HG03159 (cell line): ENCODE data around the gene ZBTB20.
A peak's percentile ranks its signal among the peaks of the same experiment; 100 is the strongest.

Experiments used
- ATAC-seq: cut with Tn5 transposase; IDR thresholded peaks from one replicate; pipeline ENCODE4 v1.9.1; 2021; ENCODE audit warnings: mild to moderate bottlenecking, moderate library complexity; ENCODE audit not compliant: unreplicated experiment

Gene ZBTB20

GRCh38 chr3:114319453-114319852, 827.6 kb downstream of the ZBTB20 start:
- no peak for ATAC-seq

- no peak for ATAC-seq
Observed at GRCh38 chr3:114318295-114318694, 828.8 kb downstream of the ZBTB20 start.

- ATAC-seq: no peak
Observed at GRCh38 chr3:114314282-114314681, 832.8 kb downstream of the ZBTB20 start.

- ATAC-seq: no peak
Observed at GRCh38 chr3:114313426-114313825, 833.7 kb downstream of the ZBTB20 start.

- ATAC-seq: no peak
Observed at GRCh38 chr3:114310695-114311094, 836.4 kb downstream of the ZBTB20 start.

- ATAC-seq: peak; percentile 80
Observed at GRCh38 chr3:114308830-114309229, 838.3 kb downstream of the ZBTB20 start.

- ATAC-seq: peak; percentile 5
Observed at GRCh38 chr3:114308377-114308776, 838.7 kb downstream of the ZBTB20 start.

GRCh38 chr3:114307832-114308231, 839.3 kb downstream of the ZBTB20 start:
- ATAC-seq: no peak

GRCh38 chr3:114307222-114307830, 839.8 kb downstream of the ZBTB20 start:
- ATAC-seq: no peak

GRCh38 chr3:114299941-114300624, 847.0 kb downstream of the ZBTB20 start:
- ATAC-seq: no peak

GRCh38 chr3:114299421-114299820, 847.7 kb downstream of the ZBTB20 start:
- no peak for ATAC-seq

GRCh38 chr3:114295946-114296345, 851.1 kb downstream of the ZBTB20 start:
- ATAC-seq: no peak

- no peak for ATAC-seq
Observed at GRCh38 chr3:114294940-114295480, 852.1 kb downstream of the ZBTB20 start.

GRCh38 chr3:114293838-114294535, 853.1 kb downstream of the ZBTB20 start, which contains the start of gene TIGIT:
Gene TIGIT, plus strand, starts transcription at chr3:114294028. Its CDS starts 34 bp downstream, at chr3:114294062.
- no peak for ATAC-seq

- peak; percentile 86 for ATAC-seq
Observed at GRCh38 chr3:114290911-114291901, 855.9 kb downstream of the ZBTB20 start.

- ATAC-seq: no peak
Observed at GRCh38 chr3:114286266-114286665, 860.8 kb downstream of the ZBTB20 start.

GRCh38 chr3:114285648-114286230, 861.3 kb downstream of the ZBTB20 start:
- ATAC-seq: no peak

- no peak for ATAC-seq
Observed at GRCh38 chr3:114284644-114285043, 862.4 kb downstream of the ZBTB20 start.
